HepG2 (cell line): ENCODE results near the gene PLCB1. TPM values are rescaled to one million over a fixed set of nuclear protein-coding genes. Genes with fewer than 3 reads are reported as not detected.
A peak's percentile ranks its signal among the peaks of the same experiment; 100 is the strongest.

Experiments used
- ATF2 ChIP-seq: sonication (generic); formaldehyde crosslinking; IDR thresholded peaks from 2 replicates; pipeline ENCODE4 v1.4.0; 2020; ENCODE audit warnings: missing genetic modification reagents
- CBX1 ChIP-seq: IDR thresholded peaks from one replicate; pipeline ENCODE4 v1.6.1; 2016; ENCODE audit warnings: antibody characterized with exemption, low read depth
- CHCHD3 ChIP-seq: sonication (generic); formaldehyde crosslinking; IDR thresholded peaks from 2 replicates; pipeline ENCODE4 v1.8.0; 2022; ENCODE audit warnings: mild to moderate bottlenecking, missing genetic modification reagents, moderate library complexity
- CHD2 ChIP-seq: IDR thresholded peaks from 2 replicates; pipeline ENCODE4 v1.6.1; 2011; ENCODE audit warnings: low read depth, low read length, improper control_type of control experiment
- ELF4 ChIP-seq: sonication (generic); formaldehyde crosslinking; IDR thresholded peaks from 2 replicates; pipeline ENCODE4 v1.5.0; 2020; ENCODE audit warnings: missing genetic modification reagents, mild to moderate bottlenecking, moderate library complexity, borderline replicate concordance
- GMEB2 ChIP-seq: IDR thresholded peaks from 2 replicates; pipeline ENCODE4 v1.6.1; 2016; ENCODE audit warnings: missing biosample characterization, missing genetic modification reagents, low read depth
- HCFC1 ChIP-seq: fragments of 150-350 bp; IDR thresholded peaks from 2 replicates; pipeline ENCODE4 v1.6.1; 2014; ENCODE audit warnings: low read depth, low read length
- KMT2A ChIP-seq: sonication (generic); formaldehyde crosslinking; IDR thresholded peaks from 2 replicates; pipeline ENCODE4 v1.4.0; 2020; ENCODE audit warnings: missing genetic modification reagents
- PRMT3 ChIP-seq: sonication (generic); formaldehyde crosslinking; IDR thresholded peaks from 2 replicates; pipeline ENCODE4 v1.8.1; 2022; ENCODE audit warnings: low read depth, mild to moderate bottlenecking, moderate library complexity, missing genetic modification reagents, borderline replicate concordance
- PTBP1 ChIP-seq: fragments of 200-400 bp; formaldehyde crosslinking; IDR thresholded peaks from 2 replicates; pipeline ENCODE4 v1.6.1; 2018; ENCODE audit warnings: low read length, low read depth; ENCODE audit not compliant: poor library complexity, severe bottlenecking
- SNRNP70 ChIP-seq: fragments of 200-400 bp; formaldehyde crosslinking; IDR thresholded peaks from 2 replicates; pipeline ENCODE4 v1.6.1; 2017; ENCODE audit warnings: mild to moderate bottlenecking, low read depth, low read length, moderate library complexity
- TIGD3 ChIP-seq: sonication (generic); formaldehyde crosslinking; IDR thresholded peaks from 2 replicates; pipeline ENCODE4 v1.5.1; 2020; ENCODE audit warnings: mild to moderate bottlenecking, missing genetic modification reagents, borderline replicate concordance
- ZBTB1 ChIP-seq: sonication (generic); formaldehyde crosslinking; IDR thresholded peaks from 2 replicates; pipeline ENCODE4 v1.4.0; 2020; ENCODE audit warnings: missing genetic modification reagents, borderline replicate concordance
- ZBTB25 ChIP-seq: IDR thresholded peaks from 2 replicates; pipeline ENCODE4 v1.6.1; 2018; ENCODE audit warnings: missing genetic modification reagents
- ZBTB7B ChIP-seq: sonication (generic); formaldehyde crosslinking; IDR thresholded peaks from 2 replicates; pipeline ENCODE4 v1.4.0; 2020; ENCODE audit warnings: missing genetic modification reagents
- ZFP91 ChIP-seq: sonication (generic); formaldehyde crosslinking; IDR thresholded peaks from 2 replicates; pipeline ENCODE4 v1.9.0; 2022; ENCODE audit warnings: missing genetic modification reagents, mild to moderate bottlenecking, borderline replicate concordance
- ZNF12 ChIP-seq: sonication (generic); formaldehyde crosslinking; IDR thresholded peaks from 2 replicates; pipeline ENCODE4 v1.5.0; 2020; ENCODE audit warnings: missing genetic modification reagents
- ZNF326 ChIP-seq: sonication (generic); formaldehyde crosslinking; IDR thresholded peaks from 2 replicates; pipeline ENCODE4 v1.4.0; 2020; ENCODE audit warnings: missing genetic modification reagents, borderline replicate concordance
- ZNF446 ChIP-seq: sonication (generic); formaldehyde crosslinking; IDR thresholded peaks from 2 replicates; pipeline ENCODE4 v1.5.0; 2020; ENCODE audit warnings: mild to moderate bottlenecking, missing genetic modification reagents
- ZNF451 ChIP-seq: sonication (generic); formaldehyde crosslinking; IDR thresholded peaks from 2 replicates; pipeline ENCODE4 v1.5.0; 2020; ENCODE audit warnings: mild to moderate bottlenecking, missing genetic modification reagents
- ZNF550 ChIP-seq: sonication (generic); formaldehyde crosslinking; IDR thresholded peaks from 2 replicates; pipeline ENCODE4 v1.4.0; 2020; ENCODE audit warnings: mild to moderate bottlenecking, missing genetic modification reagents, borderline replicate concordance
- ZNF713 ChIP-seq: sonication (generic); formaldehyde crosslinking; IDR thresholded peaks from 2 replicates; pipeline ENCODE4 v1.4.0; 2020; ENCODE audit warnings: mild to moderate bottlenecking, missing genetic modification reagents
- ZNF740 ChIP-seq: sonication (generic); formaldehyde crosslinking; IDR thresholded peaks from 2 replicates; pipeline ENCODE4 v1.4.0; 2020; ENCODE audit warnings: missing genetic modification reagents
- polyA plus RNA-seq, 8 experiments: library from polyadenylated mRNA; depleted of rRNA in 3 of 8; stranded (reverse) in 7 of 8; unstranded in 1 of 8; fragments of >200 nt; fragmentation: Illumina TruSeq in 4 of 8; extraction: Trizol in 4 of 8; gene quantifications; 2 replicates each; pipeline versions ENCODE4 v1.2.1 to v1.2.3, GENCODE V29; 2011 to 2016; ENCODE audit warnings: low read depth in 4 of 8, missing spikeins in 1 of 8, mixed read lengths in 1 of 8; ENCODE audit not compliant: insufficient read depth in 1 of 8
- total RNA-seq, 5 experiments: library from RNA; depleted of rRNA; stranded (reverse); fragments of >200 nt; fragmentation: Illumina TruSeq; extraction: Trizol; gene quantifications; 2 replicates each; pipeline ENCODE4 v1.2.3, GENCODE V29; 2016; ENCODE audit warnings: low read depth in 1 of 5

The PLCB1 gene
- total and polyA plus RNA-seq, 2 of the 13 experiments (the other 11 are each of a cell fraction or from before 2014, with no cell fraction given): 42.4 to 55.9 TPM

GRCh38 chr20:8250539-8251200 is 118.6 kb downstream of the PLCB1 start (continued):
- TF ChIP-seq GMEB2 (CRISPR knock-in tag) (no peak; the same call in 1 of the 2 replicates), PTBP1 (no peak), ATF2 (peak; percentile 63), ZNF326 (CRISPR knock-in tag) (no peak), TIGD3 (CRISPR knock-in tag) (no peak), ZNF451 (CRISPR knock-in tag) (no peak), HCFC1 (no peak), SNRNP70 (no peak), ZNF12 (CRISPR knock-in tag) (peak; percentile 60; the same call in 1 of the 2 replicates), ZNF446 (0 out of 2 replicates have a peak, but pooled peaks have one; percentile 51), ZBTB1 (CRISPR knock-in tag) (no peak), KMT2A (CRISPR knock-in tag) (peak; percentile 36; the same call in 1 of the 2 replicates), ZBTB25 (peak; percentile 77; the same call in 1 of the 2 replicates), PRMT3 (CRISPR knock-in tag) (no peak), ZFP91 (CRISPR knock-in tag) (no peak), CBX1 (no peak), ZNF740 (CRISPR knock-in tag) (no peak), ZNF713 (no peak), CHD2 (no peak), ELF4 (CRISPR knock-in tag) (peak; percentile 27; the same call in 1 of the 2 replicates), ZBTB7B (peak; percentile 64), ZNF550 (CRISPR knock-in tag) (no peak), CHCHD3 (CRISPR knock-in tag) (no peak)
